HFF-Myc (cell line): Measurements from ENCODE around the gene TNXB.
"Not testable (repeated sequence)": the region's sequence is repeated elsewhere in the genome, so short reads cannot be mapped to it uniquely, and the experiment has no call there.

Experiments used
- DNase-seq: peaks from one replicate; pipeline ENCODE4 v3.0.0-alpha.2; 2011; ENCODE audit warnings: low read depth; ENCODE audit errors: extremely low read depth
- H3K4me3 ChIP-seq: replicated peaks from 2 replicates; pipeline ENCODE4 v1.5.1; 2011; ENCODE audit warnings: low read depth, mild to moderate bottlenecking, control low read depth, low read length
- TF ChIP-seq, protein P1 (sequence below): IDR thresholded peaks from 2 replicates; pipeline ENCODE4 v1.5.1; 2012; ENCODE audit warnings: mild to moderate bottlenecking, low read depth, low read length, control low read depth; ENCODE audit errors: missing control alignments

TNXB gene

DNA sequence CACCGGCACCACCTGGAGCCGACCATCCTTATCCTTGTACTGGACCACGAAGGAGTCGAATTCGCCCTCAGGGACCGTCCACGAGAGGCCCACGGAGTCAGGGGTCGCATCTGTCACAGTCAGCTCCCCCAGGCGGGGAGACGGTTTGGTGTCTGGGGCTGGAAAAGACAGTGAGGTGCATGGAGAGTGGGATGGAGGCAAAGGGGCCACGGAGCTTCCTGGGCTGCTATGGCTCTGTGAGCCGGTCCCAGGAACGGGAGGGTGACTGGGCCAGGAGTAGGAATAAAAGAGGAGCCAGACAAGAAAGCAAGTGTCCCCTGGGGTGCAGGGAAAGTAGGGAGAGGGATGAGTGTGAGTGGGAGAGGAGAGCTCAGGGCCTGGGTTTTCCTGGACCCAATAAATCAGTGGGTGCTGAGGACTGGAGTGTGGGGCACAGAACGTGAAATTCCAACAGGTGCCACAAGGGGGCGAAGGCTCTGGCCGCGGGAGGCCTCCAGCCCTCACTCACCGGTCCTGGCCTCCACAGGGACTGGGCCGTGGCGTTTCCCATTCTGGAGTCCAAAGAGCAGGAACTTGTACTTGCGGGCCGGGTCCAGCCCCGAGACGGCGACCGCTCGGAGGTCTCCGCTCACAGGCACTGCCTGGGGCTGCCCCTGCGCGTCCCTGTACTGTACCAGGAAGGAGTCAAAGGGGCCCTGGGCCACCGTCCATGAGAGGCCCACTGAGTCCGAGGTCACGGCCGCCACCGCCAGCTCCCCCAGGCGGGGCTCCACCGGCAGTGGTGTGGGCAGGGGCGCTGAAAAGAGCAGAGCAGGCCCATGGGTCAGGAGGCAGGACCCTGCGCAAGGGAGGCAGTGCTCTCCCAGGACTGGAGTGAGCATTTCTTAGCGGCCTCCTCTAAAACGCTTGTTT, 61.0 kb downstream of the TNXB start:
- no peak for DNase-seq

DNA sequence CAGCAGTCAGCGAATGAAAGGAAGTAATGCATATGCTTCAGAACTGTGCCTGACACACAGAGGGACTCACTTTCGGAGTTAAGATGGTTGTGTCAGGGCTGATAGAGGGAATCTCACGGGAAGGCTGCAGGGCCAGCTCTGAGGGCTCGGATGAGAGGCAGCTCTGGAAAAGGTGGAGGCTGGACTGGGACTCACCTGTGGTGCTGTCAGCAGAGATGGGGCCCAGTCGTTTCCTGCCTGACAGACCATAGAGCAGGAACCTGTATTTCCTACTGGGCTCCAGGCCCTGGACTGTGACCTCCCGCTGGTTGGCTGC, 61.6 kb downstream of the TNXB start:
- DNase-seq, result no peak

More for the DNA sequence above, 61.0 kb downstream of the TNXB start:
- TF ChIP-seq, protein P1, sequence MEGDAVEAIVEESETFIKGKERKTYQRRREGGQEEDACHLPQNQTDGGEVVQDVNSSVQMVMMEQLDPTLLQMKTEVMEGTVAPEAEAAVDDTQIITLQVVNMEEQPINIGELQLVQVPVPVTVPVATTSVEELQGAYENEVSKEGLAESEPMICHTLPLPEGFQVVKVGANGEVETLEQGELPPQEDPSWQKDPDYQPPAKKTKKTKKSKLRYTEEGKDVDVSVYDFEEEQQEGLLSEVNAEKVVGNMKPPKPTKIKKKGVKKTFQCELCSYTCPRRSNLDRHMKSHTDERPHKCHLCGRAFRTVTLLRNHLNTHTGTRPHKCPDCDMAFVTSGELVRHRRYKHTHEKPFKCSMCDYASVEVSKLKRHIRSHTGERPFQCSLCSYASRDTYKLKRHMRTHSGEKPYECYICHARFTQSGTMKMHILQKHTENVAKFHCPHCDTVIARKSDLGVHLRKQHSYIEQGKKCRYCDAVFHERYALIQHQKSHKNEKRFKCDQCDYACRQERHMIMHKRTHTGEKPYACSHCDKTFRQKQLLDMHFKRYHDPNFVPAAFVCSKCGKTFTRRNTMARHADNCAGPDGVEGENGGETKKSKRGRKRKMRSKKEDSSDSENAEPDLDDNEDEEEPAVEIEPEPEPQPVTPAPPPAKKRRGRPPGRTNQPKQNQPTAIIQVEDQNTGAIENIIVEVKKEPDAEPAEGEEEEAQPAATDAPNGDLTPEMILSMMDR, result peak; percentile 76
- H3K4me3 ChIP-seq, result no peak overlapping the region

DNA sequence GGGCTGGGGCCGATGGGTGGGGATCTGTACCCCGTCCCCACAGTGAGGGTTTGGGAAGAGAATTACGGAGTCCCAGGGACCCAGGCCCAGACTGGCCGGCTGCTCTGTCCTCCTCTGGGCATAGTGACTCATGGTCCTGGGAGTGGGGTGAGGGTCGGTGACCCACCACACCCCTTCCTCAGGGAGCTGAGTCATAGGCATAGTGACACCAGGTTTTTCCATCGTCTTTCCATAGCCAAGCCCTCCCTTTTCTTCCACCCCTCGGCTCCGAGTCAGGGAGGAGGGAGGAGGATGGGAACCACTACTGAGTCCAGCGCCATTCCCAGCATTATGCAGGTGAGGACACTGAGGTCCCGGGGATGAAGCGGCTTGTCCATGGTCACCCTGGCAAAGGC, 62.1 kb downstream of the TNXB start:
- TF ChIP-seq, protein P1, result no peak
- no peak for DNase-seq
- no peak overlapping the region for H3K4me3 ChIP-seq

More for the DNA sequence above, 61.6 kb downstream of the TNXB start:
- no peak overlapping the region for H3K4me3 ChIP-seq
- TF ChIP-seq, protein P1, result no peak

DNA sequence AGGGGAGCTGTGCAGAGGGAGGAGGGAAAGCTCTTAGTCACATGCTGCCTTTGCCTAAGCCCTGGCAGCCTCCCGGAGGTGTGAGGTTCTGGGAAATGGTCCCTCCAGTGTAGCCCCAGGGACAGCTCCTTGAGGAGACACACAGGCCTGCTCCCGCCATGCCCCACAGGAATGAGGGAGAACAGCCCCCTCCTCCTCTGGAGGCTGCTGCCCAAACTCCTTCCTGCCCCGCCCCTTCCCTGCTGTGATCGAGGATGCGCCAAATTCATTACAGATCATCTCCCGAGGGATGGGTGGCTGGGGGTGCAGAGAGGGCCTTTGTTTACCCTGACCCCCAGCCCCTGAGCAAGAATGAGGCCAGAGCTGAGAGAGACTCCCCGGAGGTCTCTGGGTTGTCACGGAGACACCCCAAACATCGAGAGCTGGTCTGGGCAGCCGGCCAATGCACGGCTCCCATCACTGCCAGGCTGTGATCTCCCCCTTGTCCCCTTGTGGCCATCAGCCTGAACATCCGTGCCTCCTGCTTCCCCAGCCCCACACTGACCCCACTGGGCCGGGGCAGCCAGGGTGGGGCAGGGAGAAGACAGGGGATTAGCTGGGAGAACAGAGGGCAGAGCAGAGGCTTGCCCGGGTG, 62.6 kb downstream of the TNXB start:
- DNase-seq, result no peak
- TF ChIP-seq, protein P1, result no peak
- no peak overlapping the region for H3K4me3 ChIP-seq

DNA sequence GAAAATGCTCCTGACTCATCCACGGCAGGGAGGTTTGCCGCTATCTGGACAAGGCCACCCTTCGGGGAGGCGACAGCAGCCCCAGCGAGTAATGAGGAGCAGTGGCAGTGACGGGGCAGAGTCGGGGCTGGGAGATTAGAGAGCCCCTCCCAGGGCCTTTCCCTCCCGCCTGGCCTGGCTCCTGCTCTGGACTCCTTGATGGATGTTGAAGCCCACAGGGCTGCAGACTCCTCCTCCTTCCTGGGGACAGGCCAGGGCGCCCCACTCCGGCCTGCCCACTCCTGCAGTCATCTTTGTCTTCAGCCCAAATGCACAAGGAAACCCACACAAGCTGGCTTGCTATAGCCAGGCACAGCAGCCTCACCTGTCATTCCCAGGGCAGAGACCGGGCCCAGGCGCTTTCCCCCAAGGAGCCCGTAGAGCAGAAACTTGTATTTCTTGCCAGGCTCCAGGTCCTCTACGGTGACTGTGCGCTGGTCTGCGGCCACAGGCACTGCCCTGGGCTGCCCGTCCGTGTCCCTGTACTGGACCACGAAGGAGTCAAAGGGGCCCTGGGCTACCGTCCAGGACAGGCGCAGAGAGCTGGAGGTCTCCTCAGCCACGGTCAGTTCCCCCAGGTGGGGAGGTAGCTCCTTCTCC, 63.2 kb downstream of the TNXB start:
- no peak overlapping the region for H3K4me3 ChIP-seq
- no peak for DNase-seq
- TF ChIP-seq, protein P1, result no peak

DNA sequence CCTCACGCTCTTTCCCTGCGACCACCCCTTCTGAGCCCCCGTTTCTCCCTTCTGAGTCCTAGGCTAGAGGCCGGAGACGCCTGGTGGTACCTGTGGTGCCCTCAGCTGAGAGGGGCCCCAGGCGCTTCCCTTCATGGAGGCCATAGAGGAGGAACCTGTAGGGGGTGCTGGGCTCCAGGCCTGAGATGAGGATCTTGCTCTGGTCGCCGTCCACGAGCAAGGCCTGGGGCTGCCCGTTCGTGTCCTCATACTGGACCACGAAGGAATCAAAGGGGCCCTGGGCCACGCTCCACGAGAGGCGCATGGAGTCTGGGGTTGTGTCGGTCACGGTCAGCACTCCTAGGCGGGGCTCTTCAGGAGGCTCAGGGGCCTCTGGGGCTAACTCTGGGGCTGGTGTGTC, 64.2 kb downstream of the TNXB start:
- not testable (repeated sequence) for DNase-seq, H3K4me3 ChIP-seq

DNA sequence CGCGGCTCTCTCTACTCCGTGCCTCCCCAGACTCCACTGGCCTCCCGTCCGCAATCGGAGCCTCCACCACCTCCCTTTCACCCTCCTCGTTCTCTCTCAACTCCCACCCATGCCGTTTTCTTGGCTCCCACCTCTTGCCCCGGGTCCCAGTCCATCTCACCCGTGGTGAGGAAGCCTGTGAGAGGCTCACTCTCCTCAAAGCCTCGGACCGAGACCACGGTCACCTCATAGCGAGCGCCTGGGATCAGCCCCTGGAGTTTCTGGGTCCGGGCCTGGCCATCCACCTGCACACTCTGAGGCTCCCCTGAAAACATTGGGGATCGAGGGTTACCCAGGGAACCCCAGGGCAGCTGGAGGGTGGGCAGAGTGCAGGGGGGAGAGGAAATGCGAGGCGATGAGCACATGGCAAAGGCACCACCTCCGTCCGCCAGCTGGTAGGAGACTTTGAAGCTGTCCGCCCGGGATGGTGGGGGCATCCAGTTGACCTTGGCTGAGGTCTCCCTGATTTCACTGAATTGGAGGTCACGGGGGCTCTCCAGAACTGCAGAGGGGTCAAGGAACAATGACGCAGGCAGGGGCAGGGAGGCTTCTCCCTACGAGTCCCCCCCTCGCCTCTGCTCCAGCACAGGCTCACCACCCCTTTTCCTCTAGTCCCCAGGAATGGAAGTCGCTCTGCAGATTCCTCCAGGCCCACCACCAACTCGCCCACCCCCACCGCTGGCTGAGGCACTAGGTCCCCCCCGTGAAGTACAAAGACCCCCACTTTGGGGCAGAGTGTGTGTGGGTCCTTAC, 65.4 kb downstream of the TNXB start:
- DNase-seq, result not testable (repeated sequence)

DNA sequence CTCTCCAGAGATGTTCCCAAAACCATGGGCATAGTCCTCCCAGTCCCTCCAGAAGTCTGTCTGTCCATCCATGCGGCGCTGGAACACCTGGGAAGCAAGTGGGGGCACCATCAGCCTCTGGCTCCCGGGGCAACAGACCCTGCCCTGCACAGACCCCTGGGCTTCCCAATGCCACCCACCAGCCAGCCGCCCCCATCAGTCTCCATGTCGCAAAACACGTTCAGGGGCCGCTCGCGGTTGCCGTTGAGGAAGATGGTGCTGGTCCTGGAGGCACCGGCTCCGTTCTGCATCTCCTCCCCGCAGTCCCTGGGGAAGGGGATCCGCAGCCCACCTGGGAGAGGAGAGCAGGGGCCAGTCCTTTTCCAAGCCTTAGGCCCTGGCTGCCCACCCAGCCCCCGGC, 66.9 kb downstream of the TNXB start:
- DNase-seq, H3K4me3 ChIP-seq: not testable (repeated sequence)

More for the DNA sequence above, 65.4 kb downstream of the TNXB start:
- H3K4me3 ChIP-seq, result not testable (repeated sequence)

DNA sequence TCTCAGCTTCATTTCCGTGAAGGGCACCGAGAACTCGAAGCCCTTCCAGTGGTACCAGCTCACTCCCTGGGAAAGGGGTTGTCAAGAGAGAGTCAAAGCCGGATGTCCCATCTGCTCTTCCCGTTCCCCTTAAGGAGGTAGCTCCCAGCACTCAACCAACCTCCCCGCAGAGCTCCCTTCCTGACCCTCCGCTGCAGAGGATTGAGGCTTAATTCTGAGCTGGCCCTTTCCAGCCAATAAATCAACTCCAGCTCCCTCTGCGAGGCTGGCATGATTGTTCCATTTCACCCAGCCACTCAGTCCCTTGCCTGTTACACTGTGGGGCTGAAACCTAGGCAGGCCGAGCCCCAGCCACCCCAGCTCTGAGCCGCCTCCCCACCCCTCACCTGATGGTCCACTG, 67.8 kb downstream of the TNXB start:
- H3K4me3 ChIP-seq, DNase-seq: not testable (repeated sequence)

DNA sequence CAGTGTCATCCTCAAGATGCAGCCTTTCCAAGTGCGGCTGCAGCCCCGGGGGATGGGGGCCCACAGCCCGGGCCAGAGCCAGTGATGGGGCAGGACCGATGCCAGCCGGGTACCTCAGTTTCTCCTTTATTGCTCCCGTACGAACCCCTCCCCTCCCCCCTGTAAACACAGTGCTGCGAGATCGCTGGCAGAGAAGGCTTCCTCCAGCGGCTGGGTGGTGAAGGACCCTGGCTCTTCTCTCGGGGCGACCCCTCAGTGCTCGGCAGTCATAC, 68.2 kb downstream of the TNXB start:
- DNase-seq, H3K4me3 ChIP-seq: not testable (repeated sequence)

DNA sequence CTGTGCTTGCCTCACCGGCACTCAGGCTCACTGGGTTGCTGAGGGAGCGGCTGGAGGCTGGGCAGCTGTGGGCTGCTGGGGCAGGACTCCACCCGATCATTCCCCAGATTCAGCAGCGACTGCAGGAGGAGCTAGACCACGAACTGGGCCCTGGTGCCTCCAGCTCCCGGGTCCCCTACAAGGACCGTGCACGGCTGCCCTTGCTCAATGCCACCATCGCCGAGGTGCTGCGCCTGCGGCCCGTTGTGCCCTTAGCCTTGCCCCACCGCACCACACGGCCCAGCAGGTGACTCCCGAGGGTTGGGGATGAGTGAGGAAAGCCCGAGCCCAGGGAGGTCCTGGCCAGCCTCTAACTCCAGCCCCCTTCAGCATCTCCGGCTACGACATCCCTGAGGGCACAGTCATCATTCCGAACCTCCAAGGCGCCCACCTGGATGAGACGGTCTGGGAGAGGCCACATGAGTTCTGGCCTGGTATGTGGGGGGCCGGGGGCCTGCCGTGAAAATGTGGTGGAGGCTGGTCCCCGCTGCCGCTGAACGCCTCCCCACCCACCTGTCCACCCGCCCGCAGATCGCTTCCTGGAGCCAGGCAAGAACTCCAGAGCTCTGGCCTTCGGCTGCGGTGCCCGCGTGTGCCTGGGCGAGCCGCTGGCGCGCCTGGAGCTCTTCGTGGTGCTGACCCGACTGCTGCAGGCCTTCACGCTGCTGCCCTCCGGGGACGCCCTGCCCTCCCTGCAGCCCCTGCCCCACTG, 68.7 kb downstream of the TNXB start:
- DNase-seq, H3K4me3 ChIP-seq: not testable (repeated sequence)
